Umbilical cord (tissue), 2 donors: ENCODE results near the gene CAPN14. TPM values are rescaled to one million over a fixed set of nuclear protein-coding genes. Genes with fewer than 3 reads are reported as not detected.

Experiments
- DNase-seq: peaks from one replicate; pipeline ENCODE4 v3.0.0-alpha.2; 2015; ENCODE audit warnings: low spot score
- total RNA-seq: library from RNA; depleted of rRNA; stranded (reverse); fragments of >200 nt; gene quantifications from one replicate; pipeline ENCODE4 v1.2.3, GENCODE V29; 2014; ENCODE audit warnings: low replicate concordance; ENCODE audit not compliant: insufficient read depth

Gene CAPN14
- total RNA-seq, 1 donor from 2014 or later = 0.96 TPM

DNA sequence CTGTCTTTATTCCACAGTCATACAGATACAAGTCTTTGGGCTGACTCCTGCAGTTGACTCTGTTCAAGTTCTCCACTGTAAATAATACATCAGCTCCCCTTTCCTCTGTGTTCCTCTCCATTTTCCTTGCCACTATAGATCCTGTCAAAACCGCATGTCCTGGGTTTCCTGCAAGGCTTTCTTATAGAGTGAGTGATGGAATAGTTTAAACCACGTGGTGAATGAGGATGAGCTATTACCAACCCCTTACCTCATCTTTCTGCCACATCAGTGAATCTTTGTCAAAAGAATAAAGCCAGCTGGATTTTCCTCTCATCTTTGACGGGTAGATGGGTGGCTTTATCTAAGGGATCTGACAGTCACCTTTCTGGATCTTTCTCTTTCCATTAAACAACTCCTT, 75.2 kb downstream of the CAPN14 start:
- DNase-seq = no peak

GRCh38 chr2:31141443-31142085, 75.8 kb downstream of the CAPN14 start:
- no peak for DNase-seq

DNA sequence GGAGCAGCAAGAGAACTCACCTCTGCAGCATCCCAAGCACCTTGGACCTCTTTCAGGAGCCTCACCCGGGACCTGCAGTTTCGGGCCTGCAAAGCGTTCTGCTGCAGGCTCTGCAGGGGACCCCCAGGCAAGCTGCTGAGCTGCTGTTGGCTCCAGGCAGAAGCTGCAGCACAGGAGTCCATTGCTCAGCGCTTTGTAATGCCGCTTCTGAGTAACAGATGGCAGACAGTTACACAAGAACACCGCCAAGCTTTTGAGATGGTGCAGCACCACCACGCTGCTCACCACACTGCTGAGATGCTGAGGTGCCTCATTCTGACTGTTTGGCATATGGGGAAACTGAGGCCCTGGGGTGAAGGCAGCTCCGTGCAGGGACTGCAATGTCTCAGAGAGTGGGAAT, 77.2 kb downstream of the CAPN14 start:
- no peak for DNase-seq

- no peak for DNase-seq
Measured at GRCh38 chr2:31139671-31140070, 77.6 kb downstream of the CAPN14 start.

- peak; percentile 54 for DNase-seq
Measured at GRCh38 chr2:31138037-31138962, 79.0 kb downstream of the CAPN14 start, which contains the start of gene GALNT14. Gene GALNT14 (minus strand): TSS chr2:31138440. CDS start chr2:31138086, 354 bp downstream.

DNA sequence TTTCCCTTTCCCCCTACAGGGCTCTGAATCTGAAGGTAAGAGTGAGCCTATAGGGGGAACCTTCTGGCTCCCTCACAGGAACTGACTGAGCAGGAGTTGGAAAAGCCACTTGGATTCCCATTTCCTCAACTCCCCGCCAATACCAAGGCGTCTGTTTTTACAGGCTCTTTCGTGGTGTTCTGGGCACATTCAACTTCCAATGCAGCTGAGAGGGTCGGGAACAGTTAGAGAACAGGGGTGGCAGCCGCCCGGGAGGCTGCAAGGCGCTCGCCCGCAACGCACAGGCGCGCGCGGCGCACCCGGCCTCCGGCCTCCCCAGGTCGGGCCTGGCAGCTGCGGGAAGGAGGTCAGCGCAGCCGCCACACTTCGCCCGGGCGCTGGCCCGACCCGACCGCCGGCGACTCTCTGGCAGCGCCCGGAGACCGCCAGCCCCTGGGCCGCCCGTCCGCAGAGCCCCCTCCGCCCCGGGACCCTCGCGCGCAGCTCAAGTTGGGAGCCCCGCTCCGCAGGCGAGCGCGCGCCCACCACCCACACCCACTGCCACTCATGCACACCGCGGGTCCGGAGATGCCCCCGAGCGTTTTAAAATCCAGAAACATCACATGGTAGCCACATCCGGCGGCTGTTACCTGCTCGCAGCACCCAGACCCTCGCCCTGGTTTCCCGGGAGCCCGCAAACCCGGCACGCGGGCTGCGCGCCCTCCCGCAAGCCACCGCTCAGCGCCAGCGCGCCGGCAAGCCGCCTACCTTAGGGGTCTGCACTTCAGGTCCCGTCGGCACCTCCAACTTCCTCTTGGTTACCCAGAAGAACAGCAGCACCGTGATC, 79.9 kb downstream of the CAPN14 start:
- DNase-seq = peak; percentile 14

GRCh38 chr2:31136732-31137131, 80.6 kb downstream of the CAPN14 start:
- DNase-seq = no peak

DNA sequence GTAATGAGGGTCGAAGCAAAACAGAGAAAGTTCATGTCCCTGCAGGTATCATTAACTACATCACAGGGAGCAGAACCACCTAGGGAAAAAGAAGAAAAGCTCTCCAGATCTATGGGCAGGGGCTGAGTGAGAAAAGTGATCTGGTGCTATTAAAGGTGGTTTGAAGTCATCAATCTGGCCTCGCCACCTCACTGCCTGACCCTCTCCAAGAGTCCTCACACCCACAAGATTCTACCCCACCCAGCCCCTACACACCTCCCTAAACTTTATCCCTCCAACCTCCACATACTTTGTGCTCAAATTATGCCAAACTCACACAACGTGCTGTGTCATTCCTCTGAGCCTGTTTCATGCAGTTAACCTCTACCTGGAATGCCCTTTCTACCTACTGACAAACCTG, 81.3 kb downstream of the CAPN14 start:
- no peak for DNase-seq

- no peak for DNase-seq
Measured at GRCh38 chr2:31134480-31134879, 82.8 kb downstream of the CAPN14 start.

GRCh38 chr2:31132786-31133185, 84.5 kb downstream of the CAPN14 start:
- DNase-seq = no peak

- no peak for DNase-seq
Measured at GRCh38 chr2:31131871-31132270, 85.4 kb downstream of the CAPN14 start.

DNA sequence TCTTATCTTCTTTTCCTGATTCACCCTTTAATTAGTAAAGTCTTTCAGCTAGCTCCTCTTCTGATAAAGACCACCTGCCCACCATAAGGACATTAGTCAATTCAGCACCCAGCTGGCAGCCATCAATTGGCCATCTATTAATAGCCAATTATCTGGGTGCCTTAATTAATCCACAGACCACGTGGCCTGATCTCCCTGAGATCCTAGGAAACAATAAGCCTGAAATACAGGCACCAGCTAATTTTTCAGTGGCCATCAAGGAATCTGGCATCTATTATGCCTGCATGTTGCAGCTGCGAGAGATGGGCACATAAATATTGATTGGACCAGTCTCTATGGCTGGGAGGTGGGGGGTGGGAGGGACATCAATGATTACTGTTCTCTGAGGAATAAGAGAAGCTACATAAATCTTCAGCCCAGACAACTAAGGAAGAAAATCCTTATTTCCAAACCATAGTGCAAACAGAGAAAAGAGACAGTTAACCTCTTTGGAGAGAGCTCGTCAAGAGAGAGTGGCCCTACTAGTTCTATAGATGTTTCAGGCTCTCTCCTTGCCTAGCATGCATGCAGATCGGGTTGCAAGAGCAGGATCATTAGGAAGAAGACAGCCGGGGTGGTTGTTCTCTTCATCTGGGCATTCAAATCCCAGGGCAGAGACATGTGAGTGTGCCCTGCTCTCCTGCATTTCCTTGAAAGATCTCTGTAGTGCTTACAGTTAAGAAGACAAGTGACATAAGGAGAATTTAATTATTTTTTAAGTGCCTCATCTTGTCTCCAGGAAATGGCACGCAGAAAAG, 87.7 kb downstream of the CAPN14 start:
- no peak for DNase-seq

- no peak for DNase-seq
Measured at GRCh38 chr2:31127931-31128330, 89.4 kb downstream of the CAPN14 start.

DNA sequence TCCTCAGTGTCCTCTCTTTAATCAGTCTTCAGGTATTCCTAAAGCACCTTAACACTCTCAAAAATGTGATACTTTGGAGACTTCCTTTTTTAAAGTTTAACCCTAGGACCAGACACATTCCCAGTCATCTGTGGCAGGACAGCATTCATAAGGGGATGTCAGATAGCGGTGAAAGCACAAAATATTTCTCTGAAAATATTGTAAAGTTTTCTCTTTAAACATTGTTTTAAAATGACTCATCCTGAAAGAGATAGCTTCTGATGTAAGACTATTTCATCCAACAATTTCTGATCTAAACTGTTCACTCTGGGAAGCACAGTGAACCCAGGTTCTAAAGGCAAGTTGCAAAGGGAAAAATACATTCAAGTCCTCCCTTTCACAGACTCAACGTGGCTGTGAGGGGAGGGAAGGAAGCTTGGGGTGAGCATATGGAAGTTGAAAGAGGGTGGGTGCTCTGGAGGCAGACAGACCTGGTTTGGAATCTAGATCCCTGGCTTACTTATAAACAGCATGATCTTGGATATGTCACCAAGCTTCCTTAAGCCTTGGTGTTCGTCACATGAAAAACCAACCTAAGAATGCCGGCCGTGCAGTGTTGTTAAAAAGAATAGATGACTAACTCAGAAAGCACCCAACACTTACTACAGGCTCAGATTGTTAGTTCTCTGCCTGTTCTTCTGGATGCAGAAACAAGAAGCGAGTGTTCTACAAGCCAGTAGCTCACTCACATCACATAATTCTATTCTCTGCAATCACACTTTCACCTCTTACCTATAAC, 91.2 kb downstream of the CAPN14 start:
- peak; percentile 35 for DNase-seq

DNA sequence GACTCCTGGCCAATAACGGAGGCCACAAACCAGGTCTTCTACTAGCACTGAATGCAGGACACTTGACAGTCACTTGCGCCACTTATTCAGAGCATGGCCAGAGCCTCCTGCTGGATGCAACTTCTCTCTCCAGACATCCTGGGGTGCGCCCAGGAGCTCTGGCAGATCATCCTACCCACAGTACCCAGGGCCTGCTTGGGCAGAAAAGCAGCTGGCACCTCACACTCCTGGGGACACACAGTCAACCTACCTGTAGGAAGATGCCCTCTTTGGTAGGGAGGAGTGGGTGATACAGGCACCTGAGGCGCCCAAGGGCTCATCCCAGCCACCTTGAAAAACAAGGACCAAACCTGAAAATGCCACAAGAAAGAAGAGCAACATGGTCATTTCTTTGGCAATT, 92.4 kb downstream of the CAPN14 start:
- DNase-seq = no peak

Other genes starting within 250 kb of the CAPN14 start
- 5.1 TPM for gene GALNT14, start 79.1 kb downstream of the CAPN14 start, total RNA-seq
- gene EHD3, start 16.6 kb upstream of the CAPN14 start, total RNA-seq = 18.1 TPM
- gene XDH, start 197.2 kb upstream of the CAPN14 start, total RNA-seq = 0.24 TPM